IMR-90 (cell line): ENCODE data around the gene CFAP45. TPM values are rescaled to one million over a fixed set of nuclear protein-coding genes. Genes with fewer than 3 reads are reported as not detected.

ENCODE experiments used
- ATAC-seq: fragments of 200-7000 bp; cut with Tn5 transposase; 2 replicates; pipeline ENCODE4 v1.9.1; 2020; ENCODE audit warnings: low read depth, mild to moderate bottlenecking, moderate library complexity
- BruUV-seq: library from RNA; stranded (reverse); fragments of 400-500 nt; replicated peaks from 2 replicates; lab custom pipeline; 2021; lab: Mats Ljungman, UMichigan
- CTCF ChIA-PET: fragments of 300-600 bp; formaldehyde crosslinking; extraction: SDS; loops from one replicate; lab custom pipeline; 2021; ENCODE audit warnings: antibody characterized with exemption; lab: Yijun Ruan, JAX
- POLR2A ChIA-PET: fragments of 300-600 bp; sonication (Branson Sonifier 250); formaldehyde crosslinking; loops from one replicate; lab custom pipeline; 2022; ENCODE audit warnings: antibody characterized with exemption; ENCODE audit not compliant: unreplicated experiment; lab: Charles Lee
- DNase-seq: peaks from one replicate; pipeline ENCODE4 v3.0.0; 2013
- H2AFZ ChIP-seq: replicated peaks from 2 replicates; pipeline ENCODE3; 2013; ENCODE audit warnings: low read length, mild to moderate bottlenecking; ENCODE audit not compliant: poor library complexity
- H2AK5ac ChIP-seq: 2 replicates; pipeline ENCODE4 v1.6.1; 2013; ENCODE audit warnings: low read depth, low read length, inconsistent platforms
- H2AK9ac ChIP-seq: replicated peaks from 2 replicates; pipeline ENCODE3; 2013; ENCODE audit warnings: mild to moderate bottlenecking, low read depth, low read length, moderate library complexity; ENCODE audit not compliant: poor library complexity
- H2BK120ac ChIP-seq: 2 replicates; pipeline ENCODE4 v1.6.1; 2013; ENCODE audit warnings: low read depth, low read length, inconsistent platforms
- H2BK15ac ChIP-seq: 3 replicates; pipeline ENCODE4 v1.6.1; 2013; ENCODE audit warnings: low read depth, low read length, inconsistent platforms
- H2BK20ac ChIP-seq: 2 replicates; pipeline ENCODE4 v1.6.1; 2013; ENCODE audit warnings: low read depth, mild to moderate bottlenecking, inconsistent platforms, low read length, moderate library complexity
- H2BK5ac ChIP-seq: 2 replicates; pipeline ENCODE4 v1.6.1; 2013; ENCODE audit warnings: mild to moderate bottlenecking, low read depth, low read length, inconsistent platforms; ENCODE audit not compliant: poor library complexity, severe bottlenecking
- H3K14ac ChIP-seq: replicated peaks from 2 replicates; pipeline ENCODE4 v1.6.1; 2013; ENCODE audit warnings: low read depth, low read length, inconsistent platforms
- H3K18ac ChIP-seq: 2 replicates; pipeline ENCODE4 v1.6.1; 2013; ENCODE audit warnings: low read depth, low read length, control low read depth
- H3K23ac ChIP-seq: 2 replicates; pipeline ENCODE4 v1.6.1; 2013; ENCODE audit warnings: low read depth, low read length, inconsistent platforms
- H3K27ac ChIP-seq: 2 replicates; pipeline ENCODE4 v1.5.1; 2013; ENCODE audit warnings: mild to moderate bottlenecking, control low read depth, low read length; ENCODE audit not compliant: insufficient read depth
- H3K27me3 ChIP-seq: 2 replicates; pipeline ENCODE4 v1.6.1; 2013; ENCODE audit warnings: low read length; ENCODE audit not compliant: control insufficient read depth, insufficient read depth
- H3K36me3 ChIP-seq: 2 replicates; pipeline ENCODE4 v1.6.1; 2013; ENCODE audit warnings: low read length, mixed read lengths; ENCODE audit not compliant: control insufficient read depth, insufficient read depth
- H3K4ac ChIP-seq: 2 replicates; pipeline ENCODE4 v1.6.1; 2013; ENCODE audit warnings: low read depth, low read length, inconsistent platforms
- H3K4me1 ChIP-seq: 2 replicates; pipeline ENCODE4 v1.6.1; 2013; ENCODE audit warnings: low read length, mixed read lengths; ENCODE audit not compliant: control insufficient read depth, insufficient read depth
- H3K4me2 ChIP-seq: 2 replicates; pipeline ENCODE4 v1.6.1; 2013; ENCODE audit warnings: low read depth, mild to moderate bottlenecking, control low read depth, low read length, moderate library complexity
- H3K4me3 ChIP-seq: 2 replicates; pipeline ENCODE4 v1.5.1; 2013; ENCODE audit warnings: low read depth, mild to moderate bottlenecking, control low read depth, low read length, moderate library complexity; ENCODE audit not compliant: insufficient read depth
- H3K56ac ChIP-seq: 2 replicates; pipeline ENCODE4 v1.6.1; 2013; ENCODE audit warnings: low read length, inconsistent platforms; ENCODE audit not compliant: insufficient read depth; ENCODE audit errors: extremely low read depth
- H3K79me1 ChIP-seq, 2 experiments: 2 replicates each; pipeline ENCODE4 v1.6.1; 2013; ENCODE audit warnings: low read length in 2 of 2, inconsistent platforms in 1 of 2, low read depth in 1 of 2
- H3K9ac ChIP-seq: 2 replicates; pipeline ENCODE4 v1.6.1; 2013; ENCODE audit warnings: low read depth, low read length, control low read depth
- H3K9me1 ChIP-seq: 2 replicates; pipeline ENCODE4 v1.6.1; 2013; ENCODE audit warnings: low read length, inconsistent platforms; ENCODE audit not compliant: insufficient read depth
- H3K9me3 ChIP-seq: 2 replicates; pipeline ENCODE4 v1.6.1; 2013; ENCODE audit warnings: low read length; ENCODE audit not compliant: control insufficient read depth, insufficient read depth
- H4K20me1 ChIP-seq: 2 replicates; pipeline ENCODE4 v1.6.1; 2013; ENCODE audit warnings: low read length, inconsistent platforms; ENCODE audit not compliant: insufficient read depth
- H4K5ac ChIP-seq: 2 replicates; pipeline ENCODE4 v1.6.1; 2013; ENCODE audit warnings: mild to moderate bottlenecking, low read depth, low read length, control low read depth
- H4K8ac ChIP-seq, 2 experiments: 2 replicates each; pipeline ENCODE4 v1.6.1; 2013; ENCODE audit warnings: low read depth in 2 of 2, low read length in 2 of 2, control low read depth in 1 of 2, inconsistent platforms in 1 of 2
- H4K91ac ChIP-seq: 2 replicates; pipeline ENCODE4 v1.6.1; 2013; ENCODE audit warnings: low read depth, low read length, inconsistent platforms; ENCODE audit not compliant: insufficient read depth
- BHLHE40 ChIP-seq: fragments of 150-350 bp; IDR thresholded peaks from 2 replicates; pipeline ENCODE4 v1.6.1; 2016; ENCODE audit warnings: mild to moderate bottlenecking, low read depth, low read length
- CEBPB ChIP-seq: IDR thresholded peaks from 2 replicates; pipeline ENCODE4 v1.6.1; 2012; ENCODE audit warnings: low read depth, low read length, improper control_type of control experiment
- FOS ChIP-seq: fragments of 150-350 bp; IDR thresholded peaks from 2 replicates; pipeline ENCODE4 v1.6.1; 2016; ENCODE audit warnings: low read depth, low read length
- MAFK ChIP-seq: IDR thresholded peaks from 2 replicates; pipeline ENCODE4 v1.6.1; 2012; ENCODE audit warnings: low read depth, low read length, improper control_type of control experiment
- MAZ ChIP-seq: IDR thresholded peaks from 2 replicates; pipeline ENCODE4 v1.6.1; 2012; ENCODE audit warnings: low read depth, mild to moderate bottlenecking, low read length, improper control_type of control experiment, moderate library complexity, borderline replicate concordance
- MXI1 ChIP-seq: IDR thresholded peaks from 2 replicates; pipeline ENCODE4 v1.6.1; 2012; ENCODE audit warnings: low read depth, mild to moderate bottlenecking, low read length, moderate library complexity, borderline replicate concordance
- NFE2L2 ChIP-seq: fragments of 150-350 bp; IDR thresholded peaks from 2 replicates; pipeline ENCODE4 v1.6.1; 2016; ENCODE audit warnings: low read depth, mild to moderate bottlenecking, low read length
- POLR2A ChIP-seq: IDR thresholded peaks from 2 replicates; pipeline ENCODE4 v1.6.1; 2012; ENCODE audit warnings: mild to moderate bottlenecking, low read depth, low read length
- RAD21 ChIP-seq: IDR thresholded peaks from 2 replicates; pipeline ENCODE4 v1.6.1; 2012; ENCODE audit warnings: low read length, improper control_type of control experiment
- RFX5 ChIP-seq: IDR thresholded peaks from 2 replicates; pipeline ENCODE4 v1.8.0; 2012; ENCODE audit warnings: low read depth, mild to moderate bottlenecking, low read length, moderate library complexity
- WGBS, 2 experiments: methylation state at CpG; one replicate each; pipeline versions ENCODE4 v1.1.5 to v1.1.7; 2013; ENCODE audit warnings: missing lambda C conversion rate in 2 of 2; ENCODE audit not compliant: insufficient read length in 1 of 2; ENCODE audit errors: extremely low coverage in 2 of 2; 5-methylcytosine and 5-hydroxymethylcytosine counted together
- dilution Hi-C: fragments of 300-500 bp; cut with HindIII; formaldehyde crosslinking; loops from one replicate; pipeline ENCODE4 v1.14.3; 2018; ENCODE audit warnings: low sequenced_read_pairs; ENCODE audit not compliant: unreplicated experiment
- in situ Hi-C: fragments of 300-500 bp; cut with MboI; formaldehyde crosslinking; loops from 3 replicates; pipeline ENCODE4 v1.14.3; 2019; ENCODE audit warnings: low sequenced_read_pairs, inconsistent platforms, mixed read lengths
- intact Hi-C: fragments of 100-400 bp; cut with micrococcal nuclease; formaldehyde crosslinking; loops from 2 replicates; pipeline ENCODE4 v1.10.0; 2022
- polyA plus RNA-seq, 3 experiments: library from polyadenylated mRNA; depleted of rRNA; stranded (reverse); fragments of >200 nt; gene quantifications; 2 replicates each; pipeline ENCODE4 v1.2.3, GENCODE V29; 2012; ENCODE audit warnings: low replicate concordance in 1 of 3
- total RNA-seq: library from RNA; depleted of rRNA; stranded (reverse); fragments of >200 nt; gene quantifications from 2 replicates; pipeline ENCODE4 v1.2.3, GENCODE V29; 2012
- TF ChIP-seq, protein P1 (sequence below): conservative IDR thresholded peaks from 2 replicates; pipeline ENCODE4 v1.5.1; 2012; ENCODE audit warnings: mild to moderate bottlenecking, low read depth, low read length, improper control_type of control experiment
- TF ChIP-seq, protein P2 (sequence below): fragments of 150-350 bp; IDR thresholded peaks from 2 replicates; pipeline ENCODE4 v1.6.1; 2017; ENCODE audit warnings: mild to moderate bottlenecking, antibody characterized with exemption, low read length, low read depth
- TF ChIP-seq, protein P3 (sequence below): fragments of 150-350 bp; IDR thresholded peaks from 2 replicates; pipeline ENCODE4 v1.6.1; 2016; ENCODE audit warnings: low read depth, mild to moderate bottlenecking, low read length, moderate library complexity, borderline replicate concordance

The CFAP45 gene
- total and polyA plus RNA-seq, 2 of the 4 experiments (the other 2 are of a cell fraction), result 0.51 to 0.72 TPM

- dilution Hi-C loops, result no loop called here
Measured at GRCh38 chr1:159937054-159937750, 37.2 kb upstream of the CFAP45 start.

More at GRCh38 chr1:159937054-159937750, 37.2 kb upstream of the CFAP45 start:
- H3K4ac ChIP-seq, result no peak overlapping the region
- ChIA-PET CTCF (interaction anchor here (6.4 kb wide), 1 partner anchor 69 kb away, joined by 48 read pairs; no protein-coding TSS in a partner anchor), POLR2A (no interaction called here)
- H3K4me2 ChIP-seq, result no peak overlapping the region
- DNase-seq (no peak), ATAC-seq (no peak)
- no TSS peak for BruUV-seq
- no peak overlapping the region for H3K9ac ChIP-seq
- no peaks in the 10 kb centered on the region for H3K4me1 ChIP-seq
- H2AK9ac ChIP-seq, result no peak overlapping the region
- no peak overlapping the region for H3K23ac ChIP-seq
- H2AFZ ChIP-seq, result no peak overlapping the region
- H3K14ac ChIP-seq, result no peak overlapping the region
- no peaks in the 10 kb centered on the region for H3K9me3 ChIP-seq
- H4K5ac ChIP-seq, result no peak overlapping the region
- no peak overlapping the region for H3K56ac ChIP-seq
- no peak overlapping the region for H3K27ac ChIP-seq
- H2BK20ac ChIP-seq, result no peak overlapping the region
- H3K4me3 ChIP-seq, result no peak overlapping the region
- intact Hi-C loops (no loop called here), in situ Hi-C loops (loop anchor here (5.0 to 10.0 kb wide), 2 partner anchors 70 to 438 kb away; no protein-coding TSS in a partner anchor)
- no peak overlapping the region for H2BK120ac ChIP-seq
- no peak for TF ChIP-seq BHLHE40
- TF ChIP-seq, protein P1, sequence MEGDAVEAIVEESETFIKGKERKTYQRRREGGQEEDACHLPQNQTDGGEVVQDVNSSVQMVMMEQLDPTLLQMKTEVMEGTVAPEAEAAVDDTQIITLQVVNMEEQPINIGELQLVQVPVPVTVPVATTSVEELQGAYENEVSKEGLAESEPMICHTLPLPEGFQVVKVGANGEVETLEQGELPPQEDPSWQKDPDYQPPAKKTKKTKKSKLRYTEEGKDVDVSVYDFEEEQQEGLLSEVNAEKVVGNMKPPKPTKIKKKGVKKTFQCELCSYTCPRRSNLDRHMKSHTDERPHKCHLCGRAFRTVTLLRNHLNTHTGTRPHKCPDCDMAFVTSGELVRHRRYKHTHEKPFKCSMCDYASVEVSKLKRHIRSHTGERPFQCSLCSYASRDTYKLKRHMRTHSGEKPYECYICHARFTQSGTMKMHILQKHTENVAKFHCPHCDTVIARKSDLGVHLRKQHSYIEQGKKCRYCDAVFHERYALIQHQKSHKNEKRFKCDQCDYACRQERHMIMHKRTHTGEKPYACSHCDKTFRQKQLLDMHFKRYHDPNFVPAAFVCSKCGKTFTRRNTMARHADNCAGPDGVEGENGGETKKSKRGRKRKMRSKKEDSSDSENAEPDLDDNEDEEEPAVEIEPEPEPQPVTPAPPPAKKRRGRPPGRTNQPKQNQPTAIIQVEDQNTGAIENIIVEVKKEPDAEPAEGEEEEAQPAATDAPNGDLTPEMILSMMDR, result no peak
- TF ChIP-seq MAZ, result no peak
- no peak for TF ChIP-seq MXI1
- TF ChIP-seq RFX5, result no peak
- TF ChIP-seq, protein P2, sequence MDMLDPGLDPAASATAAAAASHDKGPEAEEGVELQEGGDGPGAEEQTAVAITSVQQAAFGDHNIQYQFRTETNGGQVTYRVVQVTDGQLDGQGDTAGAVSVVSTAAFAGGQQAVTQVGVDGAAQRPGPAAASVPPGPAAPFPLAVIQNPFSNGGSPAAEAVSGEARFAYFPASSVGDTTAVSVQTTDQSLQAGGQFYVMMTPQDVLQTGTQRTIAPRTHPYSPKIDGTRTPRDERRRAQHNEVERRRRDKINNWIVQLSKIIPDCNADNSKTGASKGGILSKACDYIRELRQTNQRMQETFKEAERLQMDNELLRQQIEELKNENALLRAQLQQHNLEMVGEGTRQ, result no peak
- no peak for TF ChIP-seq RAD21
- no peak for TF ChIP-seq FOS
- no peak for TF ChIP-seq CEBPB
- no peak for TF ChIP-seq NFE2L2
- TF ChIP-seq, protein P3, sequence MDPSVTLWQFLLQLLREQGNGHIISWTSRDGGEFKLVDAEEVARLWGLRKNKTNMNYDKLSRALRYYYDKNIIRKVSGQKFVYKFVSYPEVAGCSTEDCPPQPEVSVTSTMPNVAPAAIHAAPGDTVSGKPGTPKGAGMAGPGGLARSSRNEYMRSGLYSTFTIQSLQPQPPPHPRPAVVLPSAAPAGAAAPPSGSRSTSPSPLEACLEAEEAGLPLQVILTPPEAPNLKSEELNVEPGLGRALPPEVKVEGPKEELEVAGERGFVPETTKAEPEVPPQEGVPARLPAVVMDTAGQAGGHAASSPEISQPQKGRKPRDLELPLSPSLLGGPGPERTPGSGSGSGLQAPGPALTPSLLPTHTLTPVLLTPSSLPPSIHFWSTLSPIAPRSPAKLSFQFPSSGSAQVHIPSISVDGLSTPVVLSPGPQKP, result no peak
- no peak for TF ChIP-seq MAFK
- no peak for TF ChIP-seq POLR2A
- no peaks in the 10 kb centered on the region for H3K79me1 ChIP-seq
- H4K8ac ChIP-seq, result no peak overlapping the region
- no peak overlapping the region for H2BK5ac ChIP-seq
- no peak overlapping the region for H2BK15ac ChIP-seq
- no peak overlapping the region for H4K91ac ChIP-seq
- no peaks in the 10 kb centered on the region for H3K36me3 ChIP-seq
- H3K18ac ChIP-seq, result no peak overlapping the region
- 29% methylated on average over 3 of the region's 4 CpGs; no CpG with 5 or more reads in 1 of the 2 experiments for WGBS, 2 experiments
- H2AK5ac ChIP-seq, result no peak overlapping the region
- H4K20me1 ChIP-seq, result no peaks in the 10 kb centered on the region
- no peaks in the 10 kb centered on the region for H3K9me1 ChIP-seq
- peaks cover 46% of the 10 kb centered on the region for H3K27me3 ChIP-seq
